Measurements from ENCODE around the gene PSMA2.

PSMA2 gene

GRCh38 chr7:42940985-42941847 lies 9.2 kb upstream of the PSMA2 start:
- DNase-seq (ENCODE audit: low spot score), result peak; percentile 94

GRCh38 chr7:42939457-42940240 lies 7.7 kb upstream of the PSMA2 start:
- no peak for DNase-seq (ENCODE audit: low spot score)

DNA sequence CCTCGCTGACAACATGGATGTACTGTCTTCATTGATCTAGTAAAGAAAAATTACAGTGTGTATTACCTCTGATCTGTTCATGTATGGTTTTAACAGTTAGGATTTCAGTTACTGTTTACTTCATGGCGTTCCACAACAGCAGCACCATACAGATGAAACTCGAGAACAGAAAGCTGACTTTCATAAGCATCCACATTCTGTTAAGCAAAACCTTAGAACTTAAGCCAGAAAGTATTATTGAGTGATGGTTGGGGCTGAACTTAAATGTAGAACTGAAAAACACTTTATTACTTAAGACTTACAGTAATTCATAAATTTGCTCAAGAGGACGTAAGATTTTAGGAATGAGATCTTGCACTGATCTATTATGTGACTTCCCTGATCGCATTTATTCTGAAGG lies 3.9 kb upstream of the PSMA2 start:
- DNase-seq (ENCODE audit: low spot score), result no peak

DNA sequence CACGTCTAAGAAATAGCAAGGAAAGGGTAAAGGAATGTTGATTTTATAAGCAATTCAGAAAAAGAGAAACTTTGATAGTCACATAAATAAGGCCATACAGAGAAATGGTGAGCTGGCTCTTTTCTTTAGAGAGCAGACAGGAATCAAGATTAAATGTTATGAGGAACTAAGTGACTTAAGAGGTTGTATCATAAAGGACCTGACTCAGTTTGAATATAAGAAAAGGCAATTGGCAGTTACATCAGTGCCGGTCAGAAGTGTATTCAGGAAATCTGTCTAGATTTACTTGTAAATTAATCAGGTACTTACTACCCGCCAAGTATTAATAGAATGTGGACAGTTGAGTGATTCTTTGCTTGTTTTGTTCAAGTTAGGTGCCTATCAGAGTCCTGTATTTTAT lies 2.3 kb upstream of the PSMA2 start:
- DNase-seq (ENCODE audit: low spot score), result no peak

GRCh38 chr7:42932811-42933591 lies 1.0 kb upstream of the PSMA2 start:
- peak; percentile 33 for DNase-seq (ENCODE audit: low spot score)

- no peak for DNase-seq (ENCODE audit: low spot score)
These were observed 534 bp downstream of the PSMA2 start for GRCh38 chr7:42931447-42931833.

DNA sequence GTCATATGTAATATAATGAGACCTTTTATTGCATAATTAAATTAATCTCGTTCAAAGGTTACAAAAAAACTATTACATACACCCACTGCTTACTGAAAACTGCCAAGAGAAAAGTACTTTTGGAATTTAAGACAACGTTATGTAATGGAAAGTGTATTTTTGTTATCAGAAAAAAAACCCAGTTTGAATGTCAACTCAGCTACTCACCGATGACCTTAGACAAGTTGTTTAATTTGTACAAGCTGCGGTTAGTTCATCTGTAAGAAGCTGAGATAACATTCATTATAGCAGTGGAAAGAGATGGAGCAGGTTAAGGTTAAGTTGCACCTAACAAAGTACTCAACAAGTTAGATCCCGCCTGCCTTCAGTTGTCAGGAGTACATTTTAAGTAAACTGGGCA lies 1.1 kb downstream of the PSMA2 start:
- no peak for DNase-seq (ENCODE audit: low spot score)

GRCh38 chr7:42929449-42929848 lies 2.5 kb downstream of the PSMA2 start:
- DNase-seq (ENCODE audit: low spot score), result no peak

DNA sequence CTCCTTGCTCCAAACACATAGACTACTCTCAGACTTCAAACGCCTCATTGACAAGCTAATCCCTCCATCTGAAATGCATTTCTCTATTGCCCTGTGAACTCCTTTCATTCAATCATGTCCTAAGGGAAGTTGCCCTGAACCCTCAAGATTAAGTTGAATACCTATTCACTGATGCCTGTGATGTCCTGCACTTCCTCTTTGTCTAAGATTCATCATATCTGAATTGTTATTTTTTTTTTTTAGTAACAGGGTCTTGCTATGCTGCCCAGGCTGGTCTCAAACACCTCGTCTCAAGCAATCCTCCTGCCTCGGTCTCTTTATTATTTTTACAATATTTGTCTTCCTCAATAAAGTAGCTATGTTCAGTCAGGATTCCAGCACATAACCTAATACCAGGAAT lies 3.2 kb downstream of the PSMA2 start:
- no peak for DNase-seq (ENCODE audit: low spot score)

GRCh38 chr7:42926204-42926603 lies 5.8 kb downstream of the PSMA2 start:
- DNase-seq (ENCODE audit: low spot score), result no peak

DNA sequence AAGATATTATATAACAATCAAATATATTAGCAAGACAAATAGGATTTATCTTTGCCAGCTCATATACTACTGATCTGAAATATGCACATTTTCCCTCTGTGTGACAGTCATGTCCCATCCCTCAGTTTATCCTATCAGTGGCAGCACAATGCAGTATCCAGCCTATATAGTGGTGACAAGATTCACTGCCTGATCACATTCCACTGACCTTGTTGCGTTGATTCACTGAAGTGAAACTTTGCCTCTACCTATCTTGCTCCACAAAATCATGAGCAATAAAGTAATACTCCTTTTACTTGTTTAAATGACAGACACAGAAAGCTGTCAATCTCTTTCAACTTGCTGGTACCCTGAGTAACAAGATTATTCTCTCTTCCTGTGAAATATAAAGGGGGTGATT lies 6.3 kb downstream of the PSMA2 start:
- no peak for DNase-seq (ENCODE audit: low spot score)

- DNase-seq (ENCODE audit: low spot score), result no peak
These were observed 7.6 kb downstream of the PSMA2 start for GRCh38 chr7:42924223-42924838.

GRCh38 chr7:42922017-42922753 lies 9.8 kb downstream of the PSMA2 start:
- no peak for DNase-seq (ENCODE audit: low spot score)

GRCh38 chr7:42915356-42915755 lies 16.6 kb downstream of the PSMA2 start:
- no peak for DNase-seq (ENCODE audit: low spot score)

- DNase-seq (ENCODE audit: low spot score), result no peak
These were observed 17.4 kb downstream of the PSMA2 start for GRCh38 chr7:42914421-42915045.

DNA sequence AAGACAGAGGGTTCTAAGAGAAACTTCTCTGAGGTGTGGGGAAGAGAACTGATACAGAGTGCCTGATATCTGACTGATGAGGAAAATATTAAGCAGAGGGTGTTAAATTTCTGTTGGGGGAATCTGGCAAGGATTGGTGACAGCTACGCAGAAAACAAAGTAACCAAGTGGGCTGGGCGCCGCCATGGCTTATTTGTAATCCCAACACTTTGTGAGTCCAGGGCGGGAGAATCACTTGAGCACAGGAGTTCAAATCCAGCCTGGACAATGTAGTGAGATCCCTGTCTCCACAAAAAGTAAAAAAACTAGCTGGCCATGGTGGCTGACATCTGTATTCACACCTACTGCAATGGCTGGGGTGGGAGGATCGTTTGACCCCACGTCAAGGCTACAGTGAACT lies 18.0 kb downstream of the PSMA2 start:
- no peak for DNase-seq (ENCODE audit: low spot score)

DNA sequence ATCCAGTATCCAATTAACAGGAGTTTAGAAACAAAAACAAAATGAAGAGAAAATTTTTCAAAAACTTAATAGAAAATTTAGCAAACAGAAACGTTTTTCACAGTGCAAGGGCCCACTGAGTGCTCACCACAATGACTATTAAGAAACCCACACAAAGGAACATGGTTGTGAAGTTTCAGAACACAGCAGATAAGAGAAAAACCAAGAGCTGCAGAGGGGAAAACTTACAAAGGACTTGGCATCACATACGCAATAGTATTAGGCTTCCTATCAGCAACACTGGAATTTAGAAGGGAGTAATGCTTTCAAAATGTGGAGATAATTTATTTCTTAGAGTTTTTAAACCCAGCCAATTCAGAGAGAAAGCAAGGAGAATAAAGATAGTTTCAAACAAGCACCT lies 18.4 kb downstream of the PSMA2 start:
- DNase-seq (ENCODE audit: low spot score), result no peak

GRCh38 chr7:42911454-42912447 lies 20.2 kb downstream of the PSMA2 start, which contains the start of gene C7orf25:
TSS of gene C7orf25 (minus strand) at chr7:42912070. CDS start at chr7:42910900, 1,170 bp downstream.
- peak; percentile 96 for DNase-seq (ENCODE audit: low spot score)

GRCh38 chr7:42910306-42910705 lies 21.7 kb downstream of the PSMA2 start:
- DNase-seq (ENCODE audit: low spot score), result no peak

DNA sequence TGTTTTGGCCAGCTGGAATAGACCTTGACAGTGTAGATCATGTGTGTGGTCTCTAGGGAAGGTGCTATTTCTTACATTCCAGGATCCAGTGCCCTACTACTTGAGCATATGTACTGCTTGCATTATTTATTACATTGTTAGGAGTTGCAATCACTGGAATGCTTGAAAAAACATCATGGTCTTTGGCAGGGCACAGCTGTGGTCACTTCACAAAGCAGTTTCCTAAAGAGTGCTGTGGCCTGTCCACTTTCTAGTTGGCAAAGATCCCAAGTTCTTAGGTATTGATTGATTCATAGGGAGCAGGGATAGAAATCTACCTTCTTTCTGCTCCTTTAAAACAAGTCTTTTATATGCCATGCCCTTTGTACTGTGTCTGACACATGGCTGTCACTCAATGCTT lies 24.7 kb downstream of the PSMA2 start:
- DNase-seq (ENCODE audit: low spot score), result no peak
